NCI-H1092 treated with DMSO at 0.1 percent for 48 hours (cell line): ENCODE results near the gene COL19A1.
"Not testable (repeated sequence)": the region's sequence is repeated elsewhere in the genome, so short reads cannot be mapped to it uniquely, and the experiment has no call there.

Experiments used
- DNase-seq: peaks from one replicate; lab custom pipeline; 2025; lab: John Stamatoyannopoulos, UW

The COL19A1 gene

DNA sequence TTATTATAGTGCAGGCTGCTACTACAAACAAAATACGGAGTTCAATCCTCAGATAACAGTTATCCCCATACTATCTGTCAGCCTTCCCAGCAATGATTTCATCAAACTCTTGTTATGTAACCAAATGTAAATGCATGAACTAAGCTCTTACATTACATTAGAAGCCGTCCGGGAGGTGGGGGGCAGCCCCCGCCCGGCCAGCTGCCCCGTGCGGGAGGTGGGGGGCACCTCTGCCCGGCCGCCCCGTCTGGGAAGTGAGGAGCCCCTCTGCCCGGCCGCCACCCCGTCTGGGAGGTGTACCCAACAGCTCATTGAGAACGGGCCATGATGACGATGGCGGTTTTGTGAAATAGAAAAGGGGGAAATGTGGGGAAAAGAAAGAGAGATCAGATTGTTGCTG lies 99.6 kb downstream of the COL19A1 start:
- DNase-seq = not testable (repeated sequence)

DNA sequence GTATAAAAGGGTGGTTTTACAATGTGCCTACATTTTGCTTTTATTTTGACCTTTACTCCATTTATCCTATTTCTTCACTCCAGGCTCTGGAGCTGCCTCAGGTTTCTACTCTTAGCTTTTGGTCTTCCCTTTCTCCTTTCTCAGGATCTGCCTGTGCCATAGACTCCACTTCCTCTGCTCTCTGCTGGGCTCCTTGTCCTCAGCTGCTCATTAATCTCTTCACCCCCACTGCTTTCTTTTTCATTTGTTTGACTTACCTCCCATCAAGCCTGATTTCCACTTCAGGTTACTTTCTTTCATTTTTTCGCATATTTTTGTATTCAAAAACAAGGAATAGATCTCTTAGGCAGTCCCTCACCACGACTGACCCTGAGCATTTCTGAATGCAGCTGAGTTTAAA lies 106.8 kb downstream of the COL19A1 start:
- DNase-seq = no peak

DNA sequence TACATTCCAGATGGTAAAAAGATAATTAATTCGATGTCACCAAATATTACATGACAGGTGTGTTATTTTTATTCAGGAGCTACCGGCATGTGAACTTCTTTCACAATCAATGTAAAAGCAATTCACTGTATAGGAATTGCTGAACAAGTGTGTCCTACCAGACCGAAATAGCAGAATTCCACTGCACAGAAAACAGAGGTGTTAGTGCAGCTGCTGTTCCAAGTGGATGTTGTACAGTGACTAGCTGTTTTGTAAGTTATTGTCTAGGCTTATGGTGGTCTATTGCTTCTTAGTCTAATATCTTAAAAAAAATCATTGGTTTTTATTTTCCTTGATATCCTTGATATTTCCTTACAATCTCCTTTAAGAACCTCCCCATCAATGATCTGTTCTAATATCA lies 107.4 kb downstream of the COL19A1 start:
- DNase-seq = no peak

DNA sequence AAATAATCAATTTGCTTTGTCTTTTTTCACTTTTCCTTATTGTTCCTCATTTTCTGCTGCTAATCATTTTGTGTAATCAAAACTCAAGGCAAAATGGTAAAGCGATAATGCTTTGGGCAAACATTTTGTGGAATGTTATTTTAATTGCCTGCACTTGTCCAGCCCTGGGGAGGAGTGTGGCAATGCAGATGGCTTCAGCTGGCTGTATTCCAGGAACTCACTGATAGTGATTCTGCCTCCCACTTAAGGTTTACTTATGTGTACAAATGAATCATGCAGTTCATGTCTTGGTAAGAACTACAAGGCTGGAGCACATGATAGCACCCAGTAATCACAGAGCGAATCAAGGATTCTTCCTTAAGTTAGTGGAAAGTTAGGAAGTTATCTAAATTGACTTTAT lies 107.8 kb downstream of the COL19A1 start:
- no peak for DNase-seq

DNA sequence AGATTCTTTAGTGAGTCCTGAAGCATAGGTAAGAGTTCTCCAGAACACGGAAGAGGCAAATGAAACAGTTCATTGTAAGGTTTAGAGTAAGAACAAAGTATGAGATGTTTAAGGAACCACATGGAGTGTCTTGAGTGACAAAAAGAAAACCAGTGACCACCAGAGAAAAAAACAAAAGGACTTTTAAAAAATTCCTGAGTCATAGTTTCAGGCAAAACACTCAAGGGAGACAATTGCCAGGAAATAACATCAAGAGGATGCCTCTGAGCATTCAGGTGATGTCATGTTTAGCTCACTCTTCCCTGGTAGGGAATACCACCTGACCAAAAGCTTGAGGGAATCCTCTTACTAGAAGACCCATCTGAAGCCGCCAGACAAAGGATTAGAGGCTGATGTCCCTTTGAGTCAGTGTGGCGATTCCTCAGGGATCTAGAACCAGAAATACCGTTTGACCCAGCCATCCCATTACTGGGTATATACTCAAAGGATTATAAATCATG lies 110.3 kb downstream of the COL19A1 start:
- DNase-seq = no peak

DNA sequence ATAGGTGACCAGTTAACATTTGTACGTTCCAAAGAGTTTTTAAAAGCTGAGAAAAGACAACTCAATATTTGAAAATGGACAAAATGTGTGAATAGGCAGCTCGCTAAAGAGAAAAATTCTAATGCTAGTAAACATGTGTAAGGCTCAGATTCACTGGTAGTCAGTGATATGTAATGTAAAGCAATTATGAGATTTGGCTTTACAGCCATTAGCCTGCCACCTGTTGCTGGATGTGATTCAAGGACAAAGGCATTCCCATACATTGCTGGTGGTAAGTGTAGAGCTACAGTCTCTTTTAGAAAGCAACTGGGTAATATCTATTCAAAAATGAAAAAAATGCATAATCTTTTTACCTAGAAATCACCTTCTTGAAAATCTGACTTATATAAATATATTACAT lies 114.3 kb downstream of the COL19A1 start:
- no peak for DNase-seq

DNA sequence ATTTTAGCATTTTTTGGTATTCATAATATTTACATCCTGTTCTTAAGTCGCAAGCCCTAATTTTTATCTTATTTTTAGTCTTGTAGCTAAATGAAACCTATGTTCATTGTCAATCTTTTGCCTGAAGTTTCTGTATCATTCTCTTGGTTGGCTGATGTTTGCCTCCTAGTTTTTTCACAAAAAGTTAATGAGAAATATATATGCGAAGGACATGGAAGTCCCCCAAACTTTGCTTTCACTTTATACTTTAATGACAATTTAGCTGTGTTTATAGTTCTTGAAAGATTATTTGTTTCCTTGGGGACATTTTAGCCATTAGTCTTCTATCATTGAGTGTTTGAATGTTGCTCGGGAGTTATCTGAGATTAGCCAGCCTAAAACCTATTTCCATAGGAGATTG lies 118.2 kb downstream of the COL19A1 start:
- no peak for DNase-seq

DNA sequence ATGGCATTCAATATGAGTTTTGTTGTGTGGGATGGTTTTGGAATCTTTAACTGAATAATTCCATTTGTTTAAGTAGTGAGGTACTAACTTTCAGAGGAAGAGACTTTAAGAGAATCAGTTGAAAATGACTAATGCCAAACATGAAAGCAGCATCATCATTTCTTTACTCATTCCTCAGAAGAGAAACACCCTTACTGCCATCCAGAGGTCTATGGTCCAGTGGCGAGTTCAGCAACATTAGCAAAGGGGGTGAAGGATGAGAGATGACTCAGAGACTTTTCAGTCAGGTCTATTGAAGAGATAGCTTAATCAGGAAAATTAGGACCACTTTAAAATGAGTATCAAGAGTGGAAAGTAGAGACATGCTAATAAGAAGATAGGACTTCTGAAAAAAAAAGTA lies 118.8 kb downstream of the COL19A1 start:
- DNase-seq = no peak

DNA sequence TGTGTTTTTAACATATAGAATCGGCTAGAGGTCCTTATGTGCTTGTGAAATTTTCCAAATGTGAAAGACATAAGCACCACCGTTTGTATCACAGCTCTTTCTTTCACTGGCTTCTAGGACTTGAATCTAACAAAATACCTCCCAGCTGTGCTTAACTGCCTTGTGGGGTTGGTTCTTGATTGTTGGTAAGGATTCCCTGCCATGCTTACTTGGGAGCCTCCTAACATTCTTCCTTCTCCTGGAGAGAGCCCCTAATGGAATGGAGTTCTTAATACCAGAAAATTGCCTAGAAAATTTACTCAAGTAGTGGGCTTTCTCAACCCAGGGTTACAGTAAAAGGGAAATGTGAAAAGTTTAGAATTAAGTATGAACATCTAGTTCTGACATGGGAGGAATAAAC lies 121.2 kb downstream of the COL19A1 start:
- no peak for DNase-seq

DNA sequence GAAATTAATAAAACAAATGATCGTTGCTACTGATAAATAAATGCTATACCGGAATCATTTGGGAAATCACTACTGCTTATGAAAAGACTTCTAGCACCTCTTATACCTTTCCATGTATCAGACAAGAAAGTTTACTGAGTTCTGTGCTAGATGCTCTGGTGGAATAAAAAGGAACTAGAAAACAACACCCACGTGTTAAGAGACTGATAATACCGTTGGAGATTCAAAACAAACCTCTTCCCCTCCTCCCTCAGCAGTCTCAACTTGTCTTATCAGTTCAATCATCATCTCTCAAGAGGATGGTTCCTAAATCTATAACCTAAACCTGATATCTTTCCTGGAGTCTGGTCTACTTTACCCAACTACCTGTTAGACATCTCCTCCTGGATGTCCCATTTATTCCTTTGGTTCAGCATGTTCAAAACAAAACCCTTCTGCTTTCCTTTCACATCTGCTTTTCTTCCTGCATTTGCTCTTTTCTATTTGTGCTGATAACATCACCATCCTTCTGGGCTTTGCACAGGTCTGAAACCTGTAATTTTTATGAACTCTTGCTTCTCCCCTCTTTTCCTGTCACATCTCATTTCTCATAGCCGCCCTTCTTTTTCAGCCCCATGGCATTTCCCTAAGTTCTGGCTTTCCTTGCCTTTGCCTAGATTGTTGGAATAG lies 122.2 kb downstream of the COL19A1 start:
- no peak for DNase-seq

DNA sequence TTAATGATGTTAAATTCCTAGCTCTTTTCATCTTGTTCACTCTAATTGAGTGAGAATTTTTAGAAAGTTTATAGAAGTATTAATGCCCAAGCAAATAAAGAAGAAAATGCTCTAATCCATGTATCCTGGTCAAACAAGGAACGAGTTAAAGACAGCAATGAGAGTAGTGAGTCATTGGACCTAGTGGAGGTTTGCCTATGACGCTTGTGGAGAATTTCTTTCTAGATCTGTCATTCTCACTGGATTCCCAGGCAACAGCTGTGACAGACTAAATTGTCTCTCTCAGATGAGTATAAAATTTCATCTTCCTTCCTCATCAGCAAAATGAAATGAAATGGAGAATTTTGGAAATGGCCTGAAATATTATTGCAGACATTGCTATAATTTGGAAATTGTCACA lies 127.9 kb downstream of the COL19A1 start:
- DNase-seq = no peak

DNA sequence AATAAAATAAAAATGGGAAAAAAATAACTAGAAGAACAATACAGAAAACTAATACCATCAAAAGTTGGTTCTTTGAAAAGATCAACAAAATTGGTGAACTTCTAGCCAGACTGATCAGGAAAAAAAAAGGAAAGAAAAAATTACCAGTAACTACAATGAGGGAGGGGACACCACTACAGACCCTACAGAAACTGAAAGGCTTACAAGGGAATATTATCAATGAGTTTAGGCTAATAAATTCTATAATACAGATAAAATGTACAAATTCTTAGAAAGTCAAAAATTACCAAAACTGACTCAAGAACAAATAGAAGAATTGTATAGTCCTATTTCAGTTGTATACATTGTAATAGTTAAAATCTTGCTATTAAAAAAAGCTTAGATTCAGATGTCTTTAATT lies 141.8 kb downstream of the COL19A1 start:
- DNase-seq = no peak

DNA sequence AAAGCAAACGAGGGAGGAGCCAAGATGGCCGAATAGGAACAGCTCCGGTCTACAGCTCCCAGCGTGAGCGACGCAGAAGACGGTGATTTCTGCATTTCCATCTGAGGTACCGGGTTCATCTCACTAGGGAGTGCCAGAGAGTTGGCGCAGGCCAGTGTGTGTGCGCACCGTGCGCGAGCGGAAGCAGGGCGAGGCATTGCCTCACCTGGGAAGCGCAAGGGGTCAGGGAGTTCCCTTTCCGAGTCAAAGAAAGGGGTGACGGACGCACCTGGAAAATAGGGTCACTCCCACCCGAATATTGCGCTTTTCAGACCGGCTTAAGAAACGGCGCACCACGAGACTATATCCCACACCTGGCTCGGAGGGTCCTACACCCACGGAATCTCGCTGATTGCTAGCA lies 144.0 kb downstream of the COL19A1 start:
- not testable (repeated sequence) for DNase-seq

DNA sequence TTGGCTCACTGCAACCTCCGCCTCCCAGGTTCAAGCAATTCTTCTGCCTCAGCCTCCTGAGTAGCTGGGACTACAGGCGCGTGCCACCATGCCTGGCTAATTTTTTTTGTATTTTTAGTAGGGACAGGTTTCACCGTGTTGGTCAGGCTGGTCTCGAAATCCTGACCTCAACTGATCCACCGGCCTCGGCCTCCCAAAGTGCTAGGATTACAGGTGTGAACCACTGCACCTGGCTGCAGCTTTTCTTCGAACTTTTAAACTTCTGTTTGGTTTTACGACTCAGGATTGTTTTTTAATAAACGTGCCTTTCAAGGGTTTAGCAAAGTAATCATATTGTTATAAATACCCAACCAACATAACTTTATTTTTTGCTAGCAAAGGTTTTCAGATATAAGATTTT lies 156.8 kb downstream of the COL19A1 start:
- not testable (repeated sequence) for DNase-seq

DNA sequence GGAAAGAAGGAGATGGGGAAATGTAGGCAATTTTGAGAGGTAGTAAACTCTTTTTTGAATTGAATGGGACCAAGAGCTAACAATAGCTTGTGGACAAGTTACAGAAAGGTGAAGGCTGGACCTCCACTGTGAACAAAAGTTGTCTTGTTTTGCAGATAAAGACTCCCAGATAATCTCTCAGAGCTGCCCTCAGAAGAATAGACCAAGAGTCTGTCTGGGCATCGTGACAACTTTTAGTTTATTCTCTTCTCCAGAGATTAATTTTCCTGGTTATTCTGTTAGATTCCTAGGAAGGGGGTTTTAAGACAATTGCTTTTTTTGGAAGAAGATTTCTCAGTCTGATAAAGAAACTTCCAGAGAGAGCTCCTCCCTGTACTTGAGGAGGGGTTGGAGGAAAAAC lies 161.9 kb downstream of the COL19A1 start:
- DNase-seq = no peak

DNA sequence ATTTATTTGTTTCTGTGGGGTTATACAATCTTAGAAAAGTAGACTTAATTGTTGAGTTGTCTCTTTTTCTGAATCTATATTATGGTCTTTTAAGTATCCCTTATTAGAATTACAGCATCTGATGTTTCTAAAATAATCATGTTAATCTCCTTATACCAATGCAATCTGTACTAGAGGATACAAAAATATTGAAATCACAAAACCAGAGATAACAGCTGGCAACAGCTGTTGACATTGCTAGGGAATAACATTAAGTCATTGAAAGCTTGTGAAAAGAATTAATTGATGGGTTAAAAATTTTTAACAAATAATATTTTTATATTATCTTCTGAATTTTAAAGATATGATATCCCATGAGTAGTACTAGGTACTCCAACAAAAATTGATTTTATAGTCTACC lies 162.6 kb downstream of the COL19A1 start:
- DNase-seq = no peak

DNA sequence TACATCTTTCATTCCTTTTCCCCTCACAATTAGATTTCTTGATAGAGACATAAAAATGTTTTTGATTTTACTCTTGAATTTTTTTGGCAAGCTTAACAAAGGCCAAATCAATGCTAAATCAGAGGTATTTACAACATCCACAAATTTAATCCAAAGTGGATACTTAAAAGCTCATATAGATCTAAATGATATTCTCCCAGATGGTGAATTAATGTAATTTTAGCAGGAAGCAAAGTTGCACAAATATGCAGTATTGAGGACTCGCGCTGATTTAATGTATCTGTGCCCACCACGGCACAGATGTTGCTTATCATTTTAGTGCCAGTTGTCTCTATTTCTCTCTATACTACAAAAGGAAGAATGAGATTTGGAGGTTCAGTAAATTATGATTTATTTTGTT lies 167.4 kb downstream of the COL19A1 start:
- no peak for DNase-seq

DNA sequence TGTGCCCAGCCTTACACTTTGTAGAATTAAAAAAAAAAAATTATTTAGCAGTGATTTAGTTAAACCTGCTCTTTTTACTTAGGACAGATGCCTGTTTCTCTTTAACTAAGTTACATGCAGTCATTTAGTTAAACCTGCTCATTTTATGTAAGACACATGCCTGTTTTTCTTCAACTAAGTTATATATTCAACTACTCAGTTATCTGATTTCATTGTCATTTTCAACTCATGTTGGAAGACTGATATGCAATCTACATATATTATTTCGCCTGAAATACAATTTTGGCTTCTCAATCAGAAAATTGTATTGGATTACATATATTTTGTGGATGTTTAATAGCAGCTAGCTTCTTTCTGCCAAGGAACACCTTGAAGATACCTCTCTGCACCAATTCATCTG lies 171.1 kb downstream of the COL19A1 start:
- no peak for DNase-seq

DNA sequence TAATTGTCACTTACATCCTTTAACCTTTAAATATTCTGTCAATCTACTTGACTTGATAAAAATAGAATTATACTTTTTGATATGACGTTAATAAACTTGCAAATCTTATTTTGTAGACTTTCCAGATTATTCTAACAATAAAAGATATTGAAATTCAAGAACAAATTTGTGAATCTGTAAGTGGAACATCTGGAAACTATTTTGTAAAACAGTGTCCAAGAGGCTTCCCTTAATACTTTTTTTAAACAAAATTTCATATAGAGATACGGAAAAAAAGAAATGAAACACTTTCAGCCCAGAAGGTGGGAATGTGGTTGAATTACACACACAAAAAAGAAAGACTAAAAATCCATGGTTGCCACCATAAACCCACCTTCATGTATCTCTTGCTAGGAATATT lies 174.4 kb downstream of the COL19A1 start:
- no peak for DNase-seq

DNA sequence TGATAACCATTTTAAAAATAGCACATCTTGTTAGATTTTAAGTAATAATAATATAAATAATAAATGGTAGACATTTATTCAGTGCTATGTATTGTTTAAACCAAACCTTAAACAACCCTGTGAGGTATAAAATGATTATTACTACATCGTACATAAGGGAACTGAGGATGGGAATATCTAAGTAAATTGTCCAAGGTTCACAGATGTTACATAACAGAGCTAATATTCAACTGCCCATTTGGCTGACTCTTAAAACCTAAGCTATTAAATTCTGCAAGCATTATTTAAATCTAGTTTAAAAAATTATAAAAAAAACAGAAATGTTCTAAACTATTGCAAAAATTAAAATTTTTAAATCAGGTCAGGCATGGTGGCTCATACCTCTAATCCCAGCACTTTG lies 175.1 kb downstream of the COL19A1 start:
- DNase-seq = no peak

DNA sequence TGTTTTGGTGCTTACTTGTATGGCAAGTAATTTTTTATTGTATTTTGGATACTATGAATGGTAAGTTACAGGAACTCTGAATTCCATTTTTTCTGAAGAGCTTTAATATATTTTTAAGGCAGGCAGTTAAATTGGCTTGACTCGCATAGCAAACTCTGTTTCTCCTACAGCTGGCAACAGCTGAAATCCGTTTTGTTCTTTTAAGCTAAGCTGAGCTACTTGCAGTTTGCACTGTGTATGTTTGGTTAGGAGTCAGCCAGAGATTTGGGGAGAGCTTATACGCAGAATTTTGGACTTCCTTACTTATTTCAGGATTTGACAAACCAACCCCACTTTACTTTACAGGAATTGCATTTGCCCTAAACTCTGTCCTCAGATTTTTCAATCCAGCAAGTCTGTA lies 179.1 kb downstream of the COL19A1 start:
- no peak for DNase-seq

DNA sequence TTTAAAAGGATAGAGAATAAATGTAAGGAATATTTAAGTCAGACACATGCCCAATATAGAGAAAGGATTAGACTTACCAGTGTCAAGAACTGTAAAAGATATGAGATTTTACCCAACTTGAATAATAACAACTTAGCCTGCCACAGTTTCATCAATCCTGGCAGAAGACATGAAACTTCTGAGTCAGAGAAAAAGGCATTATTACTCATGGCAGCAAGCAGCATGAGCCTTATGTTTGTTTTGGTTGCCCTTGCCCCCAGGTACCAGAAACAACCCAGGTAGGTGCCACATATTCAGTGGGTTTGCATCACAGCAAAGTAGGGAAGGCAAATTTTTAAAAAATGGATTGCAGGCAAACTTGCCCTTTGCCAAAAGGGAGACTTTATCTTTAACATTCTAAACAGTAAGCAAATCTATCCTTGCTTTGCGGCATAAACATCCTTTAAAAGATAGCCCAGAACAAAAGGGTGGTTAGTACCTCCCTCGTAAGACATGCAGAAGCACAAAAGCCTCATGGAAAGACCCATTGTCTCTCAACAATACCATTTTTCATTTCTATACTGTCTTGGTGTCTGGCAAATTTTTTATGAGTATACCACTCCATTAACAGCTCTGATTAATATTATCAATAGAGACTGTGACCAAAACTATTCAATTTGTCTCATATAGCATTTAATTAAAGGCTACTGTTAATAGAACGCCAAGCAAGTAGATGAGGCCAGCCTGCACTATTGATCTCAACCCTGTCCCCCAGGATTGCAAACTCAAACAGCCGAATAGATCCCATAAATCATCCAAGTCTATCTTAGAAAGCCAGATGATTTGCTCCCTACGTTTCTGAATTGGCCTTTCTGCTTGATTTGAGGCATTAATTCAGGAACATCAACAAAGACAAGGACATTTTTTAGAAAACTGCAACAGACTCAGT lies 185.1 kb downstream of the COL19A1 start:
- DNase-seq = no peak

DNA sequence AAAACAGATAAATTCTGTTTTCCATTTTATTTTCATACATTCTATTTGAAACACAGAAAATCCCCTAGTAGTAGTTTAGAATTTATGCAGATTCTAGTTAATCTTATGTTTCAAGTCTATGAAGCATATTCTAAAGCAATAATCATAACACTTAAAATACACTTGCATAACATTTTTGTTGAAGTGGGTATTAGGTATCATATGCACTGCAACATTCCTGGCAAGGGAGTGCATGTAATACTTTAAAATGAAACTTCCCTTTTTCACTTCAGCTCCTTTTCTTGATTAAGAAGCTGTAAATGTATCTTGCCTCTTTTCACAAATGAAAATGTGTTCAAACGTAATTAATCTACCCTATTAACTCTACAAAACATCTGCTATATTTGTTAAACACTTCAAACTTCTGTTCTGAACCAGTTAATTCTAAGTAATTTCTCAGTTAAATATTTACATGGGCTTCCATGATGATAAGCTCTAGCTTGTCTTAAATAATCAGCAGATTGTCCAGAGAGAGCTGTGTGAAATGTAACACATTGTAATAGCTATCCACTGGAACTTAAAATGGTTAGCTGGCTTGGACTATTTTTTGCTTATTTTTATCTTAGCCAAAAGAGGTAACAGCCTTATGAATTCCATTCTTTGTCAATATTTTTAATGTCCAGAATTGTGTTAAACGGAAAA lies 192.8 kb downstream of the COL19A1 start:
- DNase-seq = no peak
